ENCODE data around the gene STAT5A.
A peak's percentile ranks its signal among the peaks of the same experiment; 100 is the strongest.

GRCh38 chr17:42312285-42313130 is 24.2 kb downstream of the STAT5A start:
- TF ChIP-seq, protein P1, sequence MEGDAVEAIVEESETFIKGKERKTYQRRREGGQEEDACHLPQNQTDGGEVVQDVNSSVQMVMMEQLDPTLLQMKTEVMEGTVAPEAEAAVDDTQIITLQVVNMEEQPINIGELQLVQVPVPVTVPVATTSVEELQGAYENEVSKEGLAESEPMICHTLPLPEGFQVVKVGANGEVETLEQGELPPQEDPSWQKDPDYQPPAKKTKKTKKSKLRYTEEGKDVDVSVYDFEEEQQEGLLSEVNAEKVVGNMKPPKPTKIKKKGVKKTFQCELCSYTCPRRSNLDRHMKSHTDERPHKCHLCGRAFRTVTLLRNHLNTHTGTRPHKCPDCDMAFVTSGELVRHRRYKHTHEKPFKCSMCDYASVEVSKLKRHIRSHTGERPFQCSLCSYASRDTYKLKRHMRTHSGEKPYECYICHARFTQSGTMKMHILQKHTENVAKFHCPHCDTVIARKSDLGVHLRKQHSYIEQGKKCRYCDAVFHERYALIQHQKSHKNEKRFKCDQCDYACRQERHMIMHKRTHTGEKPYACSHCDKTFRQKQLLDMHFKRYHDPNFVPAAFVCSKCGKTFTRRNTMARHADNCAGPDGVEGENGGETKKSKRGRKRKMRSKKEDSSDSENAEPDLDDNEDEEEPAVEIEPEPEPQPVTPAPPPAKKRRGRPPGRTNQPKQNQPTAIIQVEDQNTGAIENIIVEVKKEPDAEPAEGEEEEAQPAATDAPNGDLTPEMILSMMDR (conservative IDR thresholded peaks at IDR 0.05; ENCODE audit: low read depth in 2 of 2): peak; percentile 55 to 89
- TF ChIP-seq, protein P2, sequence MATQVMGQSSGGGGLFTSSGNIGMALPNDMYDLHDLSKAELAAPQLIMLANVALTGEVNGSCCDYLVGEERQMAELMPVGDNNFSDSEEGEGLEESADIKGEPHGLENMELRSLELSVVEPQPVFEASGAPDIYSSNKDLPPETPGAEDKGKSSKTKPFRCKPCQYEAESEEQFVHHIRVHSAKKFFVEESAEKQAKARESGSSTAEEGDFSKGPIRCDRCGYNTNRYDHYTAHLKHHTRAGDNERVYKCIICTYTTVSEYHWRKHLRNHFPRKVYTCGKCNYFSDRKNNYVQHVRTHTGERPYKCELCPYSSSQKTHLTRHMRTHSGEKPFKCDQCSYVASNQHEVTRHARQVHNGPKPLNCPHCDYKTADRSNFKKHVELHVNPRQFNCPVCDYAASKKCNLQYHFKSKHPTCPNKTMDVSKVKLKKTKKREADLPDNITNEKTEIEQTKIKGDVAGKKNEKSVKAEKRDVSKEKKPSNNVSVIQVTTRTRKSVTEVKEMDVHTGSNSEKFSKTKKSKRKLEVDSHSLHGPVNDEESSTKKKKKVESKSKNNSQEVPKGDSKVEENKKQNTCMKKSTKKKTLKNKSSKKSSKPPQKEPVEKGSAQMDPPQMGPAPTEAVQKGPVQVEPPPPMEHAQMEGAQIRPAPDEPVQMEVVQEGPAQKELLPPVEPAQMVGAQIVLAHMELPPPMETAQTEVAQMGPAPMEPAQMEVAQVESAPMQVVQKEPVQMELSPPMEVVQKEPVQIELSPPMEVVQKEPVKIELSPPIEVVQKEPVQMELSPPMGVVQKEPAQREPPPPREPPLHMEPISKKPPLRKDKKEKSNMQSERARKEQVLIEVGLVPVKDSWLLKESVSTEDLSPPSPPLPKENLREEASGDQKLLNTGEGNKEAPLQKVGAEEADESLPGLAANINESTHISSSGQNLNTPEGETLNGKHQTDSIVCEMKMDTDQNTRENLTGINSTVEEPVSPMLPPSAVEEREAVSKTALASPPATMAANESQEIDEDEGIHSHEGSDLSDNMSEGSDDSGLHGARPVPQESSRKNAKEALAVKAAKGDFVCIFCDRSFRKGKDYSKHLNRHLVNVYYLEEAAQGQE (IDR thresholded peaks at IDR 0.05; ENCODE audit: unreplicated experiment): no peak
- TF ChIP-seq CREB1 (CRISPR knock-in tag; IDR thresholded peaks at IDR 0.05; ENCODE audit: low read depth) (0 out of 2 replicates have a peak, but pooled peaks have one; percentile 15), POLR2AphosphoS5 (IDR thresholded peaks at IDR 0.05; ENCODE audit: low read depth) (peak; percentile 51), EZH2 (IDR thresholded peaks at IDR 0.05; ENCODE audit: low read depth, unreplicated experiment) (no peak), ETS1 (IDR thresholded peaks at IDR 0.05) (no peak), EZH2phosphoT487 (IDR thresholded peaks at IDR 0.05; ENCODE audit: unreplicated experiment) (no peak), ZNF331 (CRISPR knock-in tag; IDR thresholded peaks at IDR 0.05; ENCODE audit: low read depth) (no peak), JUNB (IDR thresholded peaks at IDR 0.05; ENCODE audit: unreplicated experiment) (no peak), ZNF462 (CRISPR knock-in tag; IDR thresholded peaks at IDR 0.05) (no peak), ZNF114 (CRISPR knock-in tag; IDR thresholded peaks at IDR 0.05) (no peak)

Data from GM23338 (cell line).